HCT116 (cell line): ENCODE measurements around the gene DYNC2I2. TPM values are rescaled to one million over a fixed set of nuclear protein-coding genes. Genes with fewer than 3 reads are reported as not detected.
"Not testable (repeated sequence)": the region's sequence is repeated elsewhere in the genome, so short reads cannot be mapped to it uniquely, and the experiment has no call there.

Source experiments
- ATAC-seq: fragments of 200-7000 bp; cut with Tn5 transposase; 2 replicates; pipeline ENCODE4 v1.9.1; 2020; ENCODE audit warnings: mild to moderate bottlenecking, moderate library complexity
- BruUV-seq: library from RNA; stranded (reverse); fragments of 400-500 nt; replicated peaks from 2 replicates; lab custom pipeline; 2021; lab: Mats Ljungman, UMichigan
- CTCF ChIA-PET: fragments of 300-600 bp; sonication (Branson Sonifier 250); formaldehyde crosslinking; loops from one replicate; lab custom pipeline; 2021; ENCODE audit warnings: antibody characterized with exemption; lab: Charles Lee
- POLR2A ChIA-PET: fragments of 300-600, 350-600 bp; sonication (Branson Sonifier 250); formaldehyde crosslinking; loops from one replicate; lab custom pipeline; 2021; ENCODE audit warnings: antibody characterized with exemption; lab: Charles Lee
- RAD21 ChIA-PET, 2 experiments: fragments of 300-600 bp; sonication (Branson Sonifier 250); formaldehyde crosslinking; loops; one replicate each; lab custom pipeline; 2023; ENCODE audit warnings: low total read pairs in 2 of 2; ENCODE audit not compliant: uncharacterized antibody in 2 of 2, unreplicated experiment in 2 of 2, low non-redundant PET in 1 of 2; lab: Charles Lee
- DNase-seq: peaks from one replicate; pipeline ENCODE4 v3.0.0-alpha.2; 2010; ENCODE audit warnings: low read depth, low spot score
- H2AFZ ChIP-seq: fragments of 200-600 bp; shearing (Covaris generic), sonication (generic); 2 replicates; pipeline ENCODE4 v1.6.1; 2017; ENCODE audit warnings: low read depth, mixed run types, mixed read lengths, antibody characterized with exemption, low read length; ENCODE audit not compliant: poor library complexity, severe bottlenecking
- H3K27ac ChIP-seq: 2 replicates; pipeline ENCODE4 v1.5.1; 2012; ENCODE audit warnings: low read depth, low read length
- H3K27me3 ChIP-seq: fragments of 200-600 bp; sonication (generic); 2 replicates; pipeline ENCODE4 v1.6.1; 2016; ENCODE audit warnings: mixed run types, low read length, mixed read lengths; ENCODE audit not compliant: insufficient read depth
- H3K36me3 ChIP-seq, 2 experiments: fragments of 200-500 bp in 1 of 2; fragments of 200-600 bp in 1 of 2; sonication (Bioruptor generic) in 1 of 2; sonication (generic) in 1 of 2; 2 replicates each; pipeline versions ENCODE4 v1.5.1 to v1.6.1; 2014 to 2016; ENCODE audit warnings: low read length in 2 of 2, inconsistent platforms in 1 of 2, mixed read lengths in 1 of 2, mixed run types in 1 of 2; ENCODE audit not compliant: insufficient read depth in 2 of 2, control insufficient read depth in 1 of 2
- H3K4me1 ChIP-seq, 2 experiments: fragments of 200-600 bp in 1 of 2; sonication (generic) in 1 of 2; 2 replicates each; pipeline versions ENCODE4 v1.5.1 to v1.6.1; 2012 to 2017; ENCODE audit warnings: low read length in 2 of 2, inconsistent platforms in 1 of 2, mild to moderate bottlenecking in 1 of 2, mixed read lengths in 1 of 2, mixed run types in 1 of 2, moderate library complexity in 1 of 2; ENCODE audit not compliant: insufficient read depth in 2 of 2, control insufficient read depth in 1 of 2
- H3K4me2 ChIP-seq: fragments of 200-600 bp; sonication (generic); 2 replicates; pipeline ENCODE4 v1.6.1; 2017; ENCODE audit warnings: mixed run types, low read length, mixed read lengths
- H3K4me3 ChIP-seq, 2 experiments: fragments of 200-600 bp in 1 of 2; sonication (generic) in 1 of 2; replicated peaks in 1 of 2; 2 replicates each; pipeline ENCODE4 v1.5.1; 2011 to 2016; ENCODE audit warnings: low read length in 2 of 2, control low read depth in 1 of 2, low read depth in 1 of 2, mild to moderate bottlenecking in 1 of 2, mixed read lengths in 1 of 2, mixed run types in 1 of 2
- H3K79me2 ChIP-seq: fragments of 200-600 bp; sonication (generic); 2 replicates; pipeline ENCODE4 v1.6.1; 2017; ENCODE audit warnings: mild to moderate bottlenecking, mixed run types, low read length, moderate library complexity, mixed read lengths; ENCODE audit not compliant: insufficient read depth
- H3K9ac ChIP-seq: fragments of 200-600 bp; sonication (generic); 2 replicates; pipeline ENCODE4 v1.6.1; 2016; ENCODE audit warnings: low read length, mixed read lengths
- H3K9me2 ChIP-seq: fragments of 200-600 bp; sonication (generic), shearing (Covaris generic); 2 replicates; pipeline ENCODE4 v1.6.1; 2017; ENCODE audit warnings: mixed run types, mild to moderate bottlenecking, moderate library complexity; ENCODE audit not compliant: insufficient read depth
- H3K9me3 ChIP-seq, 2 experiments: fragments of 200-500 bp in 1 of 2; fragments of 200-600 bp in 1 of 2; sonication (Bioruptor generic) in 1 of 2; sonication (generic) in 1 of 2; 2 replicates each; pipeline ENCODE4 v1.6.1; 2014 to 2017; ENCODE audit warnings: low read length in 2 of 2, mixed read lengths in 2 of 2, inconsistent platforms in 1 of 2, low read depth in 1 of 2, mild to moderate bottlenecking in 1 of 2, mixed run types in 1 of 2, moderate library complexity in 1 of 2; ENCODE audit not compliant: control insufficient read depth in 1 of 2, insufficient read depth in 1 of 2
- H4K20me1 ChIP-seq: fragments of 200-600 bp; sonication (generic), shearing (Covaris generic); 2 replicates; pipeline ENCODE4 v1.6.1; 2017; ENCODE audit warnings: mixed run types, mild to moderate bottlenecking, moderate library complexity; ENCODE audit not compliant: insufficient read depth
- ATF3 ChIP-seq: IDR thresholded peaks from 2 replicates; pipeline ENCODE4 v1.6.1; 2012
- CBX3 ChIP-seq: IDR thresholded peaks from 2 replicates; pipeline ENCODE4 v1.6.1; 2012; ENCODE audit warnings: low read depth
- CTCF ChIP-seq, 3 experiments: fragments of 200-600 bp in 1 of 3; sonication (generic) in 1 of 3; IDR thresholded peaks in 2 of 3; conservative IDR thresholded peaks in 1 of 3; 2 replicates each; pipeline ENCODE4 v1.5.1; 2012 to 2017; ENCODE audit warnings: low read depth in 2 of 3, low read length in 2 of 3, antibody characterized with exemption in 1 of 3, borderline replicate concordance in 1 of 3, control low read depth in 1 of 3, mild to moderate bottlenecking in 1 of 3, mixed read lengths in 1 of 3, mixed run types in 1 of 3, moderate library complexity in 1 of 3; ENCODE audit not compliant: insufficient read depth in 1 of 3
- ELF1 ChIP-seq: IDR thresholded peaks from 2 replicates; pipeline ENCODE4 v1.6.1; 2012; ENCODE audit warnings: low read depth, borderline replicate concordance
- SP1 ChIP-seq: IDR thresholded peaks from 2 replicates; pipeline ENCODE4 v1.6.1; 2012; ENCODE audit warnings: low read depth
- TCF7L2 ChIP-seq: IDR thresholded peaks from 2 replicates; pipeline ENCODE4 v1.7.0; 2011; ENCODE audit warnings: borderline replicate concordance, inconsistent platforms; ENCODE audit not compliant: insufficient read depth, insufficient read length; ENCODE audit errors: extremely low read depth
- ZBTB33 ChIP-seq: IDR thresholded peaks from 2 replicates; pipeline ENCODE4 v1.6.1; 2011; ENCODE audit warnings: mild to moderate bottlenecking, low read length, moderate library complexity; ENCODE audit not compliant: insufficient replicate concordance; ENCODE audit errors: extremely low read depth
- intact Hi-C: fragments of 100-400 bp; cut with micrococcal nuclease; formaldehyde crosslinking; loops from 2 replicates; pipeline ENCODE4 v1.10.0; 2022
- total RNA-seq: library from RNA; stranded (reverse); gene quantifications from one replicate; pipeline ENCODE4 v1.2.1, GENCODE V29; 2021; ENCODE audit not compliant: unreplicated experiment

The DYNC2I2 gene
- total RNA-seq, 1 experiment from 2014 or later: 155 TPM

- no peak for ATAC-seq
- Histone ChIP-seq H3K4me1 (no peaks in the 10 kb centered on the region), H3K79me2 (no peaks in the 10 kb centered on the region), H3K27ac (no peak overlapping the region), H3K27me3 (no peaks in the 10 kb centered on the region), H3K9me2 (no peaks in the 10 kb centered on the region), H3K36me3 (peaks cover 51 to 54% of the 10 kb centered on the region in 2 experiments), H3K4me2 (no peak overlapping the region), H4K20me1 (no peaks in the 10 kb centered on the region), H3K4me3 (no peak overlapping the region), H3K9me3 (no peaks in the 10 kb centered on the region), H3K9ac (no peak overlapping the region), H2AFZ (no peak overlapping the region)
- ChIA-PET POLR2A (interaction anchor here (0.7 kb wide), 1 partner anchor 406 kb away, joined by 3 read pairs; no protein-coding TSS in a partner anchor), CTCF (no interaction called here), RAD21 (no interaction called here)
- no peak for DNase-seq
- BruUV-seq: no TSS peak
- no peak for TF ChIP-seq ZBTB33
- TF ChIP-seq CBX3: no peak
- no peak for TF ChIP-seq ATF3
- no peak for TF ChIP-seq TCF7L2
- no peak for TF ChIP-seq ELF1
- no peak for TF ChIP-seq CTCF (IDR thresholded peaks at IDR 0.05 in 2 of 3, conservative IDR thresholded peaks at IDR 0.05 in 1 of 3; ENCODE audit: borderline replicate concordance in 1 of 3, insufficient read depth in 1 of 3, low read depth in 2 of 3, low read length in 2 of 3)
- no peak for TF ChIP-seq SP1
- intact Hi-C loops: no loop called here
Measured at GRCh38 chr9:128587453-128587852, 69.2 kb downstream of the DYNC2I2 start.

GRCh38 chr9:128586934-128587333, 69.7 kb downstream of the DYNC2I2 start:
- intact Hi-C loops, POLR2A ChIA-PET, H3K4me2 ChIP-seq, BruUV-seq, H3K4me1 ChIP-seq, H4K20me1 ChIP-seq, DNase-seq, H3K9me3 ChIP-seq, RAD21 ChIA-PET, H3K27ac ChIP-seq, H2AFZ ChIP-seq, H3K4me3 ChIP-seq, H3K79me2 ChIP-seq, H3K9me2 ChIP-seq, H3K27me3 ChIP-seq, H3K9ac ChIP-seq, ATAC-seq, CTCF ChIA-PET: not testable (repeated sequence)
- peaks cover 54 to 57% of the 10 kb centered on the region in 2 experiments for H3K36me3 ChIP-seq

- intact Hi-C loops, H2AFZ ChIP-seq, ATAC-seq, H3K9me2 ChIP-seq, BruUV-seq, POLR2A ChIA-PET, H4K20me1 ChIP-seq, RAD21 ChIA-PET, DNase-seq, H3K4me1 ChIP-seq, H3K4me3 ChIP-seq, H3K27ac ChIP-seq, H3K79me2 ChIP-seq, H3K9ac ChIP-seq, H3K9me3 ChIP-seq, H3K27me3 ChIP-seq, H3K4me2 ChIP-seq: not testable (repeated sequence)
- CTCF ChIA-PET: interaction anchor here (1.5 kb wide), 1 partner anchor 146 kb away, joined by 3 read pairs; no protein-coding TSS in a partner anchor
- peaks cover 60 to 65% of the 10 kb centered on the region in 2 experiments for H3K36me3 ChIP-seq
Measured at GRCh38 chr9:128585155-128585554, 71.5 kb downstream of the DYNC2I2 start.
